NB4 (cell line): ENCODE results near the gene DMRTC2.

Source experiments
- DNase-seq: peaks from one replicate; pipeline ENCODE4 v3.0.0; 2010; ENCODE audit warnings: low read depth
- H3K4me3 ChIP-seq: one replicate; pipeline ENCODE4 v1.5.1; 2011; ENCODE audit warnings: mild to moderate bottlenecking, low read depth, low read length, moderate library complexity
- CTCF ChIP-seq: IDR thresholded peaks from one replicate; pipeline ENCODE4 v1.5.1; 2012; ENCODE audit warnings: low read depth, low read length
- MAX ChIP-seq: IDR thresholded peaks from 2 replicates; pipeline ENCODE4 v1.6.1; 2011; ENCODE audit warnings: low read depth, low read length
- MYC ChIP-seq: IDR thresholded peaks from 2 replicates; pipeline ENCODE4 v1.6.1; 2011; ENCODE audit warnings: low read depth, low read length
- POLR2A ChIP-seq: IDR thresholded peaks from 2 replicates; pipeline ENCODE4 v1.6.1; 2011; ENCODE audit warnings: mild to moderate bottlenecking; ENCODE audit not compliant: insufficient read length; ENCODE audit errors: extremely low read depth

The DMRTC2 gene

GRCh38 chr19:41811981-41812380, 32.9 kb upstream of the DMRTC2 start:
- no peak for TF ChIP-seq MYC
- TF ChIP-seq POLR2A = no peak
- no peak for TF ChIP-seq MAX
- no peak for TF ChIP-seq CTCF
- no peak for DNase-seq
- no peak overlapping the region for H3K4me3 ChIP-seq

- TF ChIP-seq MAX (no peak), MYC (no peak), POLR2A (no peak), CTCF (no peak)
- H3K4me3 ChIP-seq = no peak overlapping the region
- DNase-seq = no peak
These were observed 30.9 kb upstream of the DMRTC2 start for GRCh38 chr19:41813911-41814310.

GRCh38 chr19:41815301-41815700, 29.5 kb upstream of the DMRTC2 start:
- DNase-seq = no peak
- no peak for TF ChIP-seq POLR2A
- no peak for TF ChIP-seq MYC
- TF ChIP-seq CTCF = no peak
- TF ChIP-seq MAX = no peak

GRCh38 chr19:41816761-41817160, 28.1 kb upstream of the DMRTC2 start:
- TF ChIP-seq POLR2A = no peak
- TF ChIP-seq MAX = no peak
- TF ChIP-seq MYC = no peak
- no peak overlapping the region for H3K4me3 ChIP-seq
- no peak for DNase-seq

More at GRCh38 chr19:41815301-41815700, 29.5 kb upstream of the DMRTC2 start:
- H3K4me3 ChIP-seq = no peak overlapping the region

- no peak for TF ChIP-seq MYC
- TF ChIP-seq CTCF = peak; percentile 50
- TF ChIP-seq POLR2A = no peak
- TF ChIP-seq MAX = no peak
- no peak overlapping the region for H3K4me3 ChIP-seq
- DNase-seq = peak; percentile 52
These were observed 23.7 kb upstream of the DMRTC2 start for GRCh38 chr19:41821003-41821735.

- no peak overlapping the region for H3K4me3 ChIP-seq
- no peak for DNase-seq
- TF ChIP-seq MYC (no peak), MAX (no peak), POLR2A (no peak), CTCF (no peak)
These were observed 6.7 kb upstream of the DMRTC2 start for GRCh38 chr19:41837981-41838708.
